Brain microvascular endothelial cell (primary cell): ENCODE measurements around the gene DCAKD.
A peak's percentile ranks its signal among the peaks of the same experiment; 100 is the strongest.
"Not testable (repeated sequence)": the region's sequence is repeated elsewhere in the genome, so short reads cannot be mapped to it uniquely, and the experiment has no call there.

Source experiments
- DNase-seq: peaks from one replicate; pipeline ENCODE4 v3.0.0-alpha.2; 2020
- H3K27ac ChIP-seq: fragments of 250-450 bp; sonication (Bioruptor Pico); 2 replicates; pipeline ENCODE4 v1.5.1; 2020; ENCODE audit warnings: mild to moderate bottlenecking, moderate library complexity
- H3K27me3 ChIP-seq: fragments of 250-450 bp; sonication (Bioruptor Pico); replicated peaks from 2 replicates; pipeline ENCODE4 v1.5.1; 2020; ENCODE audit warnings: mild to moderate bottlenecking
- H3K36me3 ChIP-seq: fragments of 250-450 bp; sonication (Bioruptor Pico); replicated peaks from 2 replicates; pipeline ENCODE4 v1.5.1; 2020; ENCODE audit warnings: mild to moderate bottlenecking
- H3K4me3 ChIP-seq: 2 replicates; pipeline ENCODE4 v1.5.1; 2011; ENCODE audit warnings: low read depth, mild to moderate bottlenecking, control low read depth, low read length, moderate library complexity
- in situ Hi-C: cut with HindIII; loops from 2 replicates; pipeline ENCODE4 v1.10.0; 2017; ENCODE audit warnings: low sequenced_read_pairs, low pct_ligation_motif_present
- TF ChIP-seq, protein P1 (sequence below): IDR thresholded peaks from 2 replicates; pipeline ENCODE4 v1.5.1; 2011; ENCODE audit warnings: low read depth, mild to moderate bottlenecking, moderate library complexity, low read length, control low read depth, inconsistent platforms; ENCODE audit errors: missing control alignments

Gene DCAKD

DNA sequence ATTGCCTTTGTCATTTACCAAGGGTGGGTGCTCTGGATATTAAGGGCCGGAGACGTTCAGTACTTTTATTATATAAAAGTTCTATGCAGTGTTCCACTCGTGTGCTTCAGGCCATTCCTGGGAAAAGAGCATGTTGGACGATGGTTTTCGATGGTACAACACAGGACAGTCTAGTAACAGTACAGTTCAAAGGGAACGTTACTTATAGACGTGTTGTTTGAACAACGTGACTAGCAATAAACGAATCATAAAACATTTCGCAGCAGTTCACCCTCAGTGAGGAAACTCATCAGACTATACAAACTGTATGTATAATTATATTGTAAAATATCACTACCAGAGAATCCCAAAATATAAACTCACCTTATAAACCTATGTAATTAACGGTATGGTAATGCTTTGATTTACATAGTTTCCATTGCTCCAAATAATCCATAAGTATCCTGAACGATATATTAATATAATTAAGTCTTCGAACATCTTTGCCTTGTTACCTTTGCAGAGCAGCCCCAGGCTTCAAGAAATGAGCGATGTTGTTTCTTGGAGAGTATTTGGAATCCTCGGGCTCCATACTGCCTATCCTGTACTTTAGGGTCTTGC lies 10.3 kb upstream of the DCAKD start:
- Histone ChIP-seq H3K27me3 (no peaks in the 10 kb centered on the region), H3K36me3 (no peaks in the 10 kb centered on the region), H3K27ac (peak overlapping the region; percentile 99), H3K4me3 (peak overlapping the region; percentile 100)
- TF ChIP-seq, protein P1, sequence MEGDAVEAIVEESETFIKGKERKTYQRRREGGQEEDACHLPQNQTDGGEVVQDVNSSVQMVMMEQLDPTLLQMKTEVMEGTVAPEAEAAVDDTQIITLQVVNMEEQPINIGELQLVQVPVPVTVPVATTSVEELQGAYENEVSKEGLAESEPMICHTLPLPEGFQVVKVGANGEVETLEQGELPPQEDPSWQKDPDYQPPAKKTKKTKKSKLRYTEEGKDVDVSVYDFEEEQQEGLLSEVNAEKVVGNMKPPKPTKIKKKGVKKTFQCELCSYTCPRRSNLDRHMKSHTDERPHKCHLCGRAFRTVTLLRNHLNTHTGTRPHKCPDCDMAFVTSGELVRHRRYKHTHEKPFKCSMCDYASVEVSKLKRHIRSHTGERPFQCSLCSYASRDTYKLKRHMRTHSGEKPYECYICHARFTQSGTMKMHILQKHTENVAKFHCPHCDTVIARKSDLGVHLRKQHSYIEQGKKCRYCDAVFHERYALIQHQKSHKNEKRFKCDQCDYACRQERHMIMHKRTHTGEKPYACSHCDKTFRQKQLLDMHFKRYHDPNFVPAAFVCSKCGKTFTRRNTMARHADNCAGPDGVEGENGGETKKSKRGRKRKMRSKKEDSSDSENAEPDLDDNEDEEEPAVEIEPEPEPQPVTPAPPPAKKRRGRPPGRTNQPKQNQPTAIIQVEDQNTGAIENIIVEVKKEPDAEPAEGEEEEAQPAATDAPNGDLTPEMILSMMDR: no peak
- no peak for DNase-seq
- in situ Hi-C loops: no loop called here

DNA sequence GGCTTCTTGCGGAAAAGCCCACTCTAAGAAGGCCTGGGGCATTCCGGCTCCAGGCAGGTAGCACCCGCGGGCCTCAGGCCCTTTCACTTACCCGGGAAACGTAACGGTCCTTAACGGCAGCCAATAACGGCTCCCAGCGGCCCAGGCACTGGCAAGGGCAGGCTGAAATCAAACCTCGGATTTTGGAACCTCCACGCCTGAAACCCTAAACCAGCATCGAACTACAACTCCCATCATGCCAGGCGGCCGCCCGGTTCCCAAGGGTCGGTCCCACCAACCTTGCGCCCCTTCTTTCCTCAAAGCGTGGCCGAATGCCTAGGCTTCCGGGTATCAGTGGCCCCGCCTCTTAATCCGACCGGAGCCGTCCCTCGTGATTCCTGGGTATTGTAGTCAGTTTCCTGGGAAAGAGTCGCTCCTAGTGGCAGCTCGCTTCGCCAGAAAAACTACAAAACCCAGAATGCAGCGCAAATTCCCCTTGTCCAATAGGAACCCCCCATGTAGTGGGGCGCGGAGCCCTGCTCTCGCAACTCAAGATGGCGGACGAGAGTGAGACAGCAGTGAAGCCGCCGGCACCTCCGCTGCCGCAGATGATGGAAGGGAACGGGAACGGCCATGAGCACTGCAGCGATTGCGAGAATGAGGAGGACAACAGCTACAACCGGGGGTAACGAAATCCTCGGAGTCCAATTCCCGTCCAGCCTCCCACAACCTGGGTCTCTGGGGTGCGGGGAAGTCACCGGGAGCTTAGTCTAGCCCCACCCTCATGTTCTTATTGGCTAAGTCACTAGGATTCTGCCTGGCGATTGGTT lies 9.6 kb upstream of the DCAKD start, which contains the start of gene NMT1:
Gene NMT1, plus strand, starts transcription at position 521 of the 809 bp plus-strand sequence. Its CDS starts 13 bp downstream, at position 534.
- TF ChIP-seq, protein P1: peak; percentile 3
- in situ Hi-C loops: no loop called here

DNA sequence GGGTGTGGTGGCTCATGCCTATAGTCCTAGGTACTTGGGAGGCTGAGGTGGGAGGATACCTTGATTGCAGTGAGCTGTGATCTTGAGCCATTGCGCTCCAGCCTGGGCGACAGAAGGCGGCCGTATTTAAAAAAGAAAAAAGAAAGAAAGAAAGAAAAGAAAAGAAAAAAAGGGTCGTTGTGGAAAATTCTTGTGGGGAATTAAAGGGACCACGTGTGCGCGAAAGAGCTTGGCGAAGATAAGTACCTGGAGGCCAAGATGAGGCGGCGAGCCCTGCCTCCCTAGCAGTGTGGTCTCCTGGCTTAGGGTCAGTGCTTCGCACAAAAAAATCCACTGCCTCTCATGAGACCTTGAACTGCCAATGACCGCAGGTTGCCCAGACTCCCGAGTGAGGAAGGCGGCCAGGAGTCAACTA lies 9.0 kb upstream of the DCAKD start:
- no peaks in the 10 kb centered on the region for H3K27me3 ChIP-seq
- H3K36me3 ChIP-seq: no peaks in the 10 kb centered on the region
- H3K27ac ChIP-seq: peak overlapping the region; percentile 99
- no peak for DNase-seq
- H3K4me3 ChIP-seq: peak overlapping the region; percentile 100
- TF ChIP-seq, protein P1: no peak
- in situ Hi-C loops: no loop called here

More for the DNA sequence above, 9.6 kb upstream of the DCAKD start, which contains the start of gene NMT1:
- Histone ChIP-seq H3K27ac (peak within 1 kb of the TSS; percentile 99), H3K36me3 (no peaks in the 10 kb centered on the region), H3K4me3 (peak within 1 kb of the TSS; percentile 100), H3K27me3 (no peaks in the 10 kb centered on the region)
- DNase-seq: peak; percentile 100

DNA sequence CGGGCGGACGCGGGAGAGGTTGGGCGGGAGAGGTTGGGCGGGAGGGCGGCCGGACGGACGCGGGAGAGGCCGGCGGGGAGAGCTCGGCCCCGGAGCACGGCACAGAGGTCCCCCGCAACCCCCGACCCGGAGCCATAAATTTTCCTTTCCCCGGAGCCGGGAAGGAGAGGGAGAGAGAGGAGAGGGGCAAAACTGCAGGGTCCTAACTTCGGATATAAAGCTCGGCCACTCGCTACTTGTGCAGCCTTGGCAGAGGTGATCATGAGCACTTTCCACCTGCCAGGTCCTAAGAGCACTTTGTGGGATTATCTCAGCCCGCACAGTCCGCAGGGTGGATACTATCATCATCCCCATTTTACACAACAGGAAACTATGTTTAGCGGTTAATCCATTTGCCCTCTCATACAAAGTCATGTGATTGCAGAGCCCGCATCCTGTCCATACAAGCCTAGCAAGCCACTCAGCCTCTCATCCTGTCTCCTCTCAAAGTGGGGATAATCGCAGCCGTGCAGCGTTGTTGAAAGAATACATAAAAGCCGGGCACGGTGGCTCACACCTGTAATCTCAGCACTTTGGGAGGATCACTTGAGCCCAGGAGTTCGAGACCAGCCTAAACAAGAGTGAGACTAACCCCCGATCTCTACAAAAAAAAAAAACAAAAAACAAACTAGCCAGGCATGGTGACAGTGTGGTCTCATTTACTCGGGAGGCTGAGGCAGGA lies 780 bp upstream of the DCAKD start:
- in situ Hi-C loops: no loop called here
- Histone ChIP-seq H3K27me3 (no peaks in the 10 kb centered on the region), H3K27ac (peak overlapping the region; percentile 43), H3K36me3 (no peaks in the 10 kb centered on the region), H3K4me3 (peak overlapping the region; percentile 64)
- TF ChIP-seq, protein P1: no peak
- DNase-seq: no peak

- peak overlapping the region; percentile 64 for H3K4me3 ChIP-seq
- H3K27me3 ChIP-seq, H3K27ac ChIP-seq, DNase-seq, in situ Hi-C loops, H3K36me3 ChIP-seq: not testable (repeated sequence)
Observed at GRCh38 chr17:45051720-45052051, 254 bp upstream of the DCAKD start.

DNA sequence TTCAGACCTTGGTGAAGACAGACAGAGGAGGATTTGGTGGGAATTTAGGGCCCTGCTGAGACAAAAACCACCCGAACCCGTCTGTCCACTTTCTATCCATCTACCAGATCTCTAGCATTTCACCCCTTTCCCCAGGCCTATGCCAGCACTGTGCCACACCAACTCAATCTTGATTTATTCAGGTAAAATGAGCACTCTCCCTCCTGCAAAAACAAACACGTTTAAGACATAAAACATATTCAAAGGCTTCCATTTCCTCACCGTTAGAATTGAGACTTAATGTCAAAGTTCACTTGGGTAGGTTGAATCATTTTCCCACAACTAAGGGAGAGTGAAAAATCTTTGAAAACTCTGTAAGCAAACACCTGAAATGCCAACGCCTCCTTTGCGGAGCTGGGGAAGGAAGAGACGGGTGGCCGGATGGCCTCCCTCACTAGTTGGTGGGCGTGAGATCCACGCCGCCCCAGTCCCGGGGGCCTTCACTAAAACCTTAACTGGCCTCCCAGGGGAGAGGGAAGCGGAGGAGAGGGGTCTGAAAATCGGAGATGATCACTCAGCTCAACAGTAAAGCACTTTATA lies 862 bp downstream of the DCAKD start:
- TF ChIP-seq, protein P1: no peak
- no peak for DNase-seq
- Histone ChIP-seq H3K27ac (peak overlapping the region; percentile 91), H3K27me3 (no peaks in the 10 kb centered on the region), H3K4me3 (peak overlapping the region; percentile 78), H3K36me3 (no peaks in the 10 kb centered on the region)
- in situ Hi-C loops: no loop called here
